Thyroid gland (tissue), 4 donors: ENCODE measurements around the gene CACNA1H. TPM values are rescaled to one million over a fixed set of nuclear protein-coding genes. Genes with fewer than 3 reads are reported as not detected.

Source experiments
- DNase-seq, 2 donors: peaks; one replicate each; pipeline ENCODE4 v3.0.0-alpha.2; 2019
- H3K27ac ChIP-seq, 3 donors: fragments of 200-600 bp; sonication (generic); 1 replicate in 2 of 3; 2 replicates in 1 of 3; pipeline ENCODE4 v1.5.1; 2016 to 2019; ENCODE audit warnings: mild to moderate bottlenecking in 1 of 3, moderate library complexity in 1 of 3
- H3K27me3 ChIP-seq: fragments of 200-600 bp; sonication (generic); one replicate; pipeline ENCODE4 v1.5.1; 2019
- H3K36me3 ChIP-seq, 2 donors: fragments of 200-600 bp; sonication (generic); one replicate each; pipeline ENCODE4 v1.5.1; 2016 to 2019
- H3K4me1 ChIP-seq, 2 donors: fragments of 200-600 bp; sonication (generic); one replicate each; pipeline ENCODE4 v1.5.1; 2017 to 2019
- H3K4me3 ChIP-seq, 3 donors: fragments of 200-600 bp; sonication (generic); replicated peaks in 1 of 3; 1 replicate in 2 of 3; 2 replicates in 1 of 3; pipeline ENCODE4 v1.5.1; 2016; ENCODE audit warnings: mild to moderate bottlenecking in 1 of 3
- H3K9me3 ChIP-seq: fragments of 200-600 bp; sonication (generic); one replicate; pipeline ENCODE4 v1.5.1; 2017
- POLR2A ChIP-seq, 2 donors: fragments of 450-650 bp; IDR thresholded peaks; one replicate each; pipeline ENCODE4 v1.6.1; 2017; ENCODE audit warnings: antibody characterized with exemption in 2 of 2, mild to moderate bottlenecking in 2 of 2, moderate library complexity in 1 of 2
- WGBS, 2 donors: methylation state at CpG; one replicate each; pipeline ENCODE4 v1.1.5; 2017; 5-methylcytosine and 5-hydroxymethylcytosine counted together
- intact Hi-C: fragments of 100-400 bp; cut with DNase I; formaldehyde crosslinking; loops from one replicate; pipeline ENCODE4 v1.15.1; 2023
- total RNA-seq, 4 donors: library from RNA; depleted of rRNA; stranded (reverse); fragments of >200 nt; gene quantifications; one replicate each; pipeline ENCODE4 v1.2.3, GENCODE V29; 2016
- TF ChIP-seq, protein P1 (sequence below), 6 experiments: fragments of 200-600 bp in 3 of 6; fragments of 450-650 bp in 3 of 6; sonication (generic) in 3 of 6; IDR thresholded peaks; one replicate each; pipeline ENCODE4 v1.5.1; 2016 to 2019; ENCODE audit warnings: antibody characterized with exemption in 6 of 6, mild to moderate bottlenecking in 2 of 6, inconsistent platforms in 1 of 6, moderate library complexity in 1 of 6

CACNA1H gene
- total RNA-seq, 4 donors from 2014 or later: 8.4 to 12.4 (median 9.3) TPM

DNA sequence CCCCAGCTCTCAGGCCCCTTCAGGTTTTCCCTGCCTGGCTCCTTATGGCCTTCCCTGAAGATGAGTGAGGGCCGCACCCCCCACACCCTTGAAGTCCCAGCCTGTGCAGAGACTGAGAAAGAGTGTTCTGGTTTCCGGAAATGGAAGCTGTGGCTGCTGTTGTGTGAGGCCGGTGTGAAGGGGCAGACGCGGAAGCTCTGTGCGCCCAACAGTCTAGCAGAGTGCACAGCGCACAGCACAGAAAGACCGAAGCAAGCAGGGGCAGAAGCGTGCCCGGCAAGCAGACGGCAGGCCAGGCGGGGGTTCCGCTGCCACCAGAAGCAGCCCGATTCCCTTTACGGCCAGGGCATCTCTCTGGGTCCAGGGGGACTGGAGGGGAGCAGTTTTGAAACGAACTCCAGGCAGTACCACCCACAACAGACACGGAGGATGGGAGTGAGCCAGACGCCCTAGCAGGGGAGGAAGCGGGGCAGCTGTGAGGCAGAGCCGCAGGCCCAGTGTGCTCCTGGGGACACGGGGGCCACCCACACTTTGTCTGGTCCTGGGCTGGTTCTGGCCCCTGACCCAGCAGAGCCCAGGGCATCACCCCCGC is 55.4 kb downstream of the CACNA1H start:
- no peaks in the 10 kb centered on the region for H3K9me3 ChIP-seq
- H3K36me3 ChIP-seq: no peaks in the 10 kb centered on the region
- intact Hi-C loops: no loop called here
- no peak for DNase-seq
- TF ChIP-seq, protein P1, sequence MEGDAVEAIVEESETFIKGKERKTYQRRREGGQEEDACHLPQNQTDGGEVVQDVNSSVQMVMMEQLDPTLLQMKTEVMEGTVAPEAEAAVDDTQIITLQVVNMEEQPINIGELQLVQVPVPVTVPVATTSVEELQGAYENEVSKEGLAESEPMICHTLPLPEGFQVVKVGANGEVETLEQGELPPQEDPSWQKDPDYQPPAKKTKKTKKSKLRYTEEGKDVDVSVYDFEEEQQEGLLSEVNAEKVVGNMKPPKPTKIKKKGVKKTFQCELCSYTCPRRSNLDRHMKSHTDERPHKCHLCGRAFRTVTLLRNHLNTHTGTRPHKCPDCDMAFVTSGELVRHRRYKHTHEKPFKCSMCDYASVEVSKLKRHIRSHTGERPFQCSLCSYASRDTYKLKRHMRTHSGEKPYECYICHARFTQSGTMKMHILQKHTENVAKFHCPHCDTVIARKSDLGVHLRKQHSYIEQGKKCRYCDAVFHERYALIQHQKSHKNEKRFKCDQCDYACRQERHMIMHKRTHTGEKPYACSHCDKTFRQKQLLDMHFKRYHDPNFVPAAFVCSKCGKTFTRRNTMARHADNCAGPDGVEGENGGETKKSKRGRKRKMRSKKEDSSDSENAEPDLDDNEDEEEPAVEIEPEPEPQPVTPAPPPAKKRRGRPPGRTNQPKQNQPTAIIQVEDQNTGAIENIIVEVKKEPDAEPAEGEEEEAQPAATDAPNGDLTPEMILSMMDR (IDR thresholded peaks at IDR 0.05): no peak
- H3K4me1 ChIP-seq: no peaks in the 10 kb centered on the region
- 85 to 95% methylated on average over 14 to 21 of the region's 22 CpGs for WGBS, 2 donors
- H3K4me3 ChIP-seq: no peak overlapping the region
- no peak overlapping the region for H3K27ac ChIP-seq
- no peaks in the 10 kb centered on the region for H3K27me3 ChIP-seq

DNA sequence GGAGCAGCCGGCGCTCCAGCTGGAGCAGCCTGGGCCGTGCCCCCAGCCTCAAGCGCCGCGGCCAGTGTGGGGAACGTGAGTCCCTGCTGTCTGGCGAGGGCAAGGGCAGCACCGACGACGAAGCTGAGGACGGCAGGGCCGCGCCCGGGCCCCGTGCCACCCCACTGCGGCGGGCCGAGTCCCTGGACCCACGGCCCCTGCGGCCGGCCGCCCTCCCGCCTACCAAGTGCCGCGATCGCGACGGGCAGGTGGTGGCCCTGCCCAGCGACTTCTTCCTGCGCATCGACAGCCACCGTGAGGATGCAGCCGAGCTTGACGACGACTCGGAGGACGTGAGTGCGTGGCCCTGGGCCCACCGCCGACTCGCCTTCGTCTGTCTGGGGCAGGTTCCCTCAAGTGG is 56.2 kb downstream of the CACNA1H start:
- Histone ChIP-seq H3K4me3 (no peak overlapping the region), H3K27ac (no peak overlapping the region), H3K27me3 (no peaks in the 10 kb centered on the region), H3K9me3 (no peaks in the 10 kb centered on the region), H3K4me1 (no peaks in the 10 kb centered on the region), H3K36me3 (no peaks in the 10 kb centered on the region)
- WGBS, 2 donors: 95% methylated on average over 28 to 37 of the region's 43 CpGs
- intact Hi-C loops: no loop called here
- TF ChIP-seq, protein P1 (IDR thresholded peaks at IDR 0.05): no peak
- TF ChIP-seq POLR2A (IDR thresholded peaks at IDR 0.05): no peak
- no peak for DNase-seq

DNA sequence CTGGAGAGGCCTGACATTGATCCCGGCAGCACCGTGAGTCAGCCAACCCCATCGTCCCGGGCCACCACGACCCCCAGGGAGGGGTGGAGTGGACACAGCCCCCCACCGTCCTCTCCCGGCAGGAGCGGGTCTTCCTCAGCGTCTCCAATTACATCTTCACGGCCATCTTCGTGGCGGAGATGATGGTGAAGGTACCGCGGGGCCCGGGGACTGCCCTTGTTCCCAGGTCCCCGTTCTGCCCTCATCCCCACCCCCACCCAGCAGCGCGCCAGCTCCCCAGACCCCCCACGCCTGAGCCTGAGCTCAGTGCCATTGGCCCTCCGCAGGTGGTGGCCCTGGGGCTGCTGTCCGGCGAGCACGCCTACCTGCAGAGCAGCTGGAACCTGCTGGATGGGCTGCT is 57.6 kb downstream of the CACNA1H start:
- TF ChIP-seq, protein P1 (IDR thresholded peaks at IDR 0.05): no peak
- no peak for TF ChIP-seq POLR2A (IDR thresholded peaks at IDR 0.05)
- Histone ChIP-seq H3K4me1 (no peaks in the 10 kb centered on the region), H3K27me3 (no peaks in the 10 kb centered on the region), H3K9me3 (no peaks in the 10 kb centered on the region), H3K27ac (no peak overlapping the region), H3K4me3 (no peak overlapping the region), H3K36me3 (no peaks in the 10 kb centered on the region)
- DNase-seq: no peak
- intact Hi-C loops: no loop called here
- WGBS, 2 donors: 86 to 97% methylated on average over 14 to 17 of the region's 23 CpGs

DNA sequence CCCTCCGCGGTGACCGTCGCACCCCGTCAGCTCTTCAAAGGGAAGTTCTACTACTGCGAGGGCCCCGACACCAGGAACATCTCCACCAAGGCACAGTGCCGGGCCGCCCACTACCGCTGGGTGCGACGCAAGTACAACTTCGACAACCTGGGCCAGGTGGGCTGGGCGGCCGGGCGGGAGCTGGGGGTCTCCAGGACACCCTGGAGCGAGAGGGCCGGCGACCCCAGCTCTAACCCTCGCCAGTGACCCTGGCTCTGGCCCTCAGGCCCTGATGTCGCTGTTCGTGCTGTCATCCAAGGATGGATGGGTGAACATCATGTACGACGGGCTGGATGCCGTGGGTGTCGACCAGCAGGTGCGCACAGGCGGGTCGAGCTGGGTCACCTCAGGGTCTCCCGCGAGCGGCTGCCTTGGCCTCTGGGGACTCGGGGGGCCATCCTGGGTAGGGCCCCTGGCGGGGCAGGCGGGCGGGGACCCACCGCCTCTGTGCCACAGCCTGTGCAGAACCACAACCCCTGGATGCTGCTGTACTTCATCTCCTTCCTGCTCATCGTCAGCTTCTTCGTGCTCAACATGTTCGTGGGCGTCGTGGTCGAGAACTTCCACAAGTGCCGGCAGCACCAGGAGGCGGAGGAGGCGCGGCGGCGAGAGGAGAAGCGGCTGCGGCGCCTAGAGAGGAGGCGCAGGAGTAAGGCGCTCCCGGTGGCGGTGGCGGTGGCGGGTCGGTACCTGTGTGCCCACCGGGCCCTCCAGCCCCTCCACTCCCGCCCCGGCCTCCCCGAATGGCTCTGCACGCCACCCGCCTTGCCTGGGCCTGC is 58.8 kb downstream of the CACNA1H start:
- intact Hi-C loops: no loop called here
- Histone ChIP-seq H3K27me3 (no peaks in the 10 kb centered on the region), H3K27ac (no peak overlapping the region), H3K36me3 (no peaks in the 10 kb centered on the region), H3K4me1 (no peaks in the 10 kb centered on the region), H3K9me3 (no peaks in the 10 kb centered on the region), H3K4me3 (no peak overlapping the region)
- TF ChIP-seq POLR2A (IDR thresholded peaks at IDR 0.05): no peak
- TF ChIP-seq, protein P1 (IDR thresholded peaks at IDR 0.05): no peak
- no peak for DNase-seq
- 93 to 96% methylated on average over 28 to 49 of the region's 65 CpGs for WGBS, 2 donors

DNA sequence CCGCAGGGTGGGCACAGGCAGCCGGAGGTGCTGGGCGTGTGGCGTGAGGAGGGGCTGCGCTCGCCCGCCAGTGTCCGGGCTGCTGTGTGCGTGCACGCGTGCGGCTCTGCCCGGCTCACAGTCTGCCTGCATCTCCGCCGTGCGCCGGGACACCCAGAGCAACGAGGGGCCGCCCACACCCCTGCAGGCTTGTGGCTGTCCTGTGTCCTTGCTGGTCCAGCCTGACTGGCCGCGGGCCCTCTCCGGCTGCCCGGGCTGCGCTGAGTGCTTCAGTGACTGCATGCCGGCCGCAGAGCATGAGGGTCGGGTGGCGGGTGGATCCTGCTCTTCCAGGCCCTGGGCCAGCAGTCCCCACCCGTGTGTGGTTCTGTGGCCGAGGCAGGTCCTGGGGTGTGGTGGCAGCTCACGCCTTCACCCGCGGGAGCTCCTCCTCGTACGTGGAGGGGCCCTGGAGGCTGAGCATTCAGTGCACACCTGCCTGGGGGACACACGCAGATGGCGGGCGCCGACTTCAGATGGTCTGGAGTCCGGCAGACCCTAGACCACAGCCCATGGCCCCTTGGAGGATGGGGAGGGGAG is 59.8 kb downstream of the CACNA1H start:
- no peaks in the 10 kb centered on the region for H3K36me3 ChIP-seq
- intact Hi-C loops: no loop called here
- WGBS, 2 donors: 95 to 97% methylated on average over 17 to 32 of the region's 40 CpGs
- H3K4me3 ChIP-seq: no peak overlapping the region
- DNase-seq: no peak
- no peaks in the 10 kb centered on the region for H3K9me3 ChIP-seq
- no peaks in the 10 kb centered on the region for H3K4me1 ChIP-seq
- H3K27ac ChIP-seq: no peak overlapping the region
- TF ChIP-seq POLR2A (IDR thresholded peaks at IDR 0.05): no peak
- TF ChIP-seq, protein P1 (IDR thresholded peaks at IDR 0.05): no peak
- no peaks in the 10 kb centered on the region for H3K27me3 ChIP-seq
